GM18502 (cell line): ENCODE data around the gene NCOA4.
"Not testable (repeated sequence)": the region's sequence is repeated elsewhere in the genome, so short reads cannot be mapped to it uniquely, and the experiment has no call there.

Source experiments
- ATAC-seq: cut with Tn5 transposase; IDR thresholded peaks from one replicate; pipeline ENCODE4 v1.9.1; 2021; ENCODE audit warnings: mild to moderate bottlenecking; ENCODE audit not compliant: unreplicated experiment, poor library complexity

The NCOA4 gene

DNA sequence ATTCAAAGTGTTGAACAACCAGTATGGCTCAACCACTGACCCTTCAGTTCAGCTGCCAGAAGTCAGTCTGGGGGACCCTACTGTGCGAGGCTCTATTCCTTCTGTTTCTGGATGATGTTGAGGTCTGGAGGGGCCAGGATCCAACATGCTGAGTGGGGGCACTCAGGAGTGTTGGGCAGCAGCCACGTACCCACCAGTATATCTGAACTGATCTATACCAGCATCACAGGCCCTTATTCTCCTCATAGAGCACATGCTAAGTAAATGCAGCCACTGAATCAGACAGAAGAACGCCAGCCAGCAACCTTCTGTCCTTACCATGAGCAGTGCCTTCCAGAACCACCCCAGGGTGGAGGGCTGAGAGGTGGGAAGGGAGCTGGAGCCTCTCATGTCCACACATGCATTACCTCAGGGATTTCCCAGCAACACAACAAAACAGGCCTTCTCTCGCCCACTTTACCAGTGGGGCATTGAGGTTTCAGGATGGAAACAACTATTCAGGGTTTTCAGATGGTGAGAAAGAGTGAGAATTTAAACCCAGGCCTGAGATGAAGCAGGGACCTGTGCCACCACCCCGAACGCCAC is 22.5 kb upstream of the NCOA4 start:
- ATAC-seq: no peak

DNA sequence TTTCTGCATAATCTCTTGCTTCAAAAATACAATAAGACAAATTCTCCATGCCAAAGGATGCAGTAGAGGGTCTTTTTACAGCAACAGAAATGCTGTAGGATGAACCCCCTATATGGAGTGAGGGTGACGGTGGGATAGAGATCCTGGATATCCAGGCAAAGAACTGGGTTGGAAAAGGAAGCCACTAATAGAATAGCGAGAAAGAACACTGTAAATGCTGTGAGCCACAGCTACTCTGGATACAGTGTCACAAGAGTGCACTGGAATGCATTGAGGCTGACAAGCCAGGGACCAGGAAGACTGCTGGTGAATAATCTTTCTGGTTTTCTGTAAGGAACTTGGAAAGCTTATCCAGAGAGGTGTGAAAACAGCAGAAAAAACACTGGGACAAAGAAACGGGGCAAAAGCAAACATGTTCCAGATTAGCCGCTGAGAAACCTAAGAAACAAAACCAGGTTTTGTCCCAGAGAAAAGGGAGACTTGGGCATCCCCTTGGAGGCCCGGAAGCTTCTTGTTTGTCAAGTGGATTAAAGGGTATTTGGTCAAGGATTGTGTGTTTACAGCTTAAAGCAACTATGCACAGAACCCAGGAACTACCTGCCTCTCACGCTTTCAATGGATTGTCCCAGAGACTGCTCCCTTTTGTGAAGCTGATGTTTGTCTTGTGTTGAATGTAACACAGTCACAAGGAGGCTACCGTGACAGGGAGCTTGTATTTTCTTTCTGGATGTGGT is 21.8 kb upstream of the NCOA4 start:
- ATAC-seq: no peak

DNA sequence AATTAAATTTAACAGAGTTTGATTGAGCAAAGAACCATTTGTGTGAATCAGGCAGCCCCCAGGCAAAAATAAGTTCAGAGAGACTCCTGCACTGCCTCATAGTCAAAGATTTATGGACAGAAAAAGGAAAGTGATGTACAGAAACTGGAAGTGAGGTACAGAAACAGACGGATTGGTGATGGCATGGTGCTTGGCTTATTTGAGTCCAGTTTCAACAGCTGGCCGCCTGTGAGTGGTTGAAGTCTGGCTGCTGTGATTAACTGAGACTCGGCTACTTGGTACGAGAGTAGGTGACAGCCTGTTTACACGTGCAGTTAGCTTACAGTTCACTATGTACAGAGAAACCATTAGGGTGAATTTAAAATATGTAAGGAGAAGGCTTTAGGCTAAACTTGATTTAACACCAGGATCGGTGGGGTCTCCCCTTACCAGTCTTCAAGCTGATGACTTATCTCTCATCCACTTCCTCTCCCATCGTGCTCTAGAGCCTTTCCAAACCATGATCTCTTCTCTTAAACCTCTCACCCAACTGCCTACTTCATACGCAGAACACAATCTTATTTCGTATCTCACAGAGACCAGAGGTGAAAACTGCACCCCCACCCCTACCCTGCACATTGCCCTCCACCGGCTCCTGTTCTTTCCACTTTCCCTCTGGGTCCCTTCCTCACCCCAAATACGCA is 20.7 kb upstream of the NCOA4 start:
- no peak for ATAC-seq

DNA sequence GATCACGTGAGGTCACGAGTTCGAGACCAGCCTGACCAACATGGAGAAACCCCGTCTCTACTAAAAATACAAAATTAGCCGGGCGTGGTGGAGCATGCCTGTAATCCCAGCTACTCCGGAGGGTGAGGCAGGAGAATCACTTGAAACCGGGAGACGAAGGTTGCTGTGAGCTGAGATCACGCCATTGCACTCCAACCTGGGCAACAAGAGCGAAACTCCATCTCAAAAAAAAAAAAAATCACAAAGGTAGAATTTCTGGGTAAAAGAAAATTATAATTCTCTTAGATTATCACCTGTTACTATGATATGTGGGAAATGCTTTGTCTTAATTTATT is 19.0 kb upstream of the NCOA4 start:
- ATAC-seq: not testable (repeated sequence)

GRCh38 chr10:46048152-46048551 is 17.7 kb upstream of the NCOA4 start:
- no peak for ATAC-seq

DNA sequence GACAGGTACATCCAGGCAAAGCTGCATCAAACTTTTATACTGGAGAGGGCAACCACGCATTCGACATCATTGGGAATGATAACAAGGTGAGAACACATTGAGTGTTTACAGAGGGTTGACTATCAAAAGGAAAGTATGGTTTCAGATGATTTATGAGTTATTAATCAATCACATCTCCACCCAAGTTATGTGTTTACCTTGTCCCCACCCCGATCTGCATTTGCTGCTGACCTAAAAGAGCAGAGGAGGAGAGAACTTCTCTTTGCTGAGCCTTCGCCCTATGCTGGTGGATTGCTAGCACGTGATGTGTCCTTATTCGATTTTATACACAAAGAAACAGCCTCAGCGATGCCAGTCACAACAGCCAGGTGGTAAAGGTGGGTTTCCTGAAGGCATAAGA is 15.8 kb upstream of the NCOA4 start, which contains the start of gene MSMB:
TSS of gene MSMB (minus strand) at position 9 of the 400 bp plus-strand sequence. CDS start 32 bp downstream, outside the sequence.
- no peak for ATAC-seq

DNA sequence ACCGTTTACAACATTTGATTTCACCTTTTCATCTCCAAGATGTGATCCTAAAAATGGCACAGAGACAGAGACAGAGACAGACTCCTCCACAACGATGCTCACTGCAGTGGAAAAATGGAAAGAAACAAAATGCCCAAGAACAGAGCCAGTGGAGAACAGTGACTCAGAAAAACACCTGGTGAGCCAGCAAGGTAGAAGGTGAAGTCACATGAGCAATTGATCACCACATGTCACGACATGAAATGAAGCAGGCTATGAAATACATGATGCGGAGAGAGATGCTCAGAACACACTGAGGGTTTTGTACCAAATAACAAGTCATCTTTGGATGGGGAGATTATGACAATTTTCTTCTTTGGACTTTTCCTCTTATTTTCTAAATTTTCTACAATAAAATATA is 12.1 kb upstream of the NCOA4 start:
- ATAC-seq: no peak

- no peak for ATAC-seq
Observed at GRCh38 chr10:46040004-46040403, 9.6 kb upstream of the NCOA4 start.

- ATAC-seq: no peak
Observed at GRCh38 chr10:46037107-46037825, 6.8 kb upstream of the NCOA4 start.

DNA sequence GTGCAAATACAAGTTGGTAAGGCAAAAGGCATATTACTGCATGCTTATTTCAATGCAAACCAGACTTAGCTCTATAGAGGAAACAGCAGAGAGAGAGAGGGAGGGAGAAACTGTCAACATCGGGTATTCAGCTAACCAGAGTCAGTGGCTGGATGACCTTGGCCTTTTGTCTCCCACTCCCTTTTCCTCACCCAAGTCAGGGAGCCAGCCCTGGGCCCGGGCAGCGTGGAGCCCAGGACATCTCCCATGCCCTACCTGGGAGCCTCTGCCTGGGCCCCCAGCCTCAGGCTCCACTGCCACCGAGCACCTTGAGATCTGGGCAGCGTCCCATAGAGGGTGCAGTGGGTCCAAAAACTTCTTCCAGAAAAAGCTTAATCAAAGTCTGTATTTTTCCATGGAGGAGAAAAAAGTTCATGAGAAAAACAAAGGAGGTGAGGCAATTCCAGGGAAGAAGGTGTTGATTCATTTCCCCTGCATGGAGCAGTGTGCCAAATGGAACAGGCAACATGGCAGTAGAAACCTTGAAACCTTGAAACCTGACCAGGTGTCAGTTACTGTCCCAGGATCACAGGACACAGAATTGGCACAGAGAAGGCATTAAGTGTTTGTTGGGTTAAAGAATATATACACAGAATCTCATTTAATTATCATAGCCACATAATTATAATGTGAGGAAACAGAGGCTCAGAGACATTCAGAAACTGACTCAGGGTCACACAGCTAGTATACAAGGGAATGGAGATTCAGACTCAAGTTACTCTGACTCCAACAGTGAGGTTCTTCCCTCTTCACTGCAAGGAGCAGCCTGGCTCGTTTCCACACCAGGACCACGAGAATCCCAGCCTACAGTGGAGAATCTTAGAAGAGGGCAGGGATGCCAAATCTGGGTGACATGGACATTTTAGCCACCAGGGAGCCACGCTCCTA is 5.8 kb upstream of the NCOA4 start:
- ATAC-seq: no peak

GRCh38 chr10:46033602-46034011 is 3.2 kb upstream of the NCOA4 start:
- ATAC-seq: no peak

- ATAC-seq: no peak
Observed at GRCh38 chr10:46031648-46032532, 1.5 kb upstream of the NCOA4 start.

- no peak for ATAC-seq
Observed at GRCh38 chr10:46029461-46030030, 877 bp downstream of the NCOA4 start.

GRCh38 chr10:46028584-46029460 is 1.6 kb downstream of the NCOA4 start:
- ATAC-seq: peak; percentile 40

DNA sequence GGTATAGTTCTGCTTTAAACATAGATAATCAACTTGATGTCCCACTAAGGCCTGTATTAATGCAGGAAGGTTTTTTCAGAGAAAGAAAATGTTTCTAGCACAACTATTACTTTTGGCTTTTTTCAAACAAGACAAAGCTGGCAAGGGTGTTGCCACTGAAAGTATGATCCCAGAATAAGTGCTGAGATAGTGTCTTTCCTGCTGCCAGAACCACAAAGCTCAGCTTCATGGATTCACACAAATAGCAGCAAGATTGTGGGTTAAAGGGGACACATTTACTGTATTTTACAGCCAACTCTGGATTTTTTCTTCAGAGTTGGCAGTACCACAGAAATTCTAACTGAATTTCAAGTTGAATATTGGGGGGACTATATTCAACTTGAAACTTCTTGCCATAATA is 4.3 kb downstream of the NCOA4 start:
- no peak for ATAC-seq

- ATAC-seq: no peak
Observed at GRCh38 chr10:46025406-46025805, 5.0 kb downstream of the NCOA4 start.

- no peak for ATAC-seq
Observed at GRCh38 chr10:46024948-46025347, 5.5 kb downstream of the NCOA4 start.
